ENCODE measurements around the gene AKR1C4. TPM values are rescaled to one million over a fixed set of nuclear protein-coding genes. Genes with fewer than 3 reads are reported as not detected.

Gene AKR1C4
- total RNA-seq (not detected in 2 replicates), polyA plus RNA-seq (not detected in 2 replicates)

DNA sequence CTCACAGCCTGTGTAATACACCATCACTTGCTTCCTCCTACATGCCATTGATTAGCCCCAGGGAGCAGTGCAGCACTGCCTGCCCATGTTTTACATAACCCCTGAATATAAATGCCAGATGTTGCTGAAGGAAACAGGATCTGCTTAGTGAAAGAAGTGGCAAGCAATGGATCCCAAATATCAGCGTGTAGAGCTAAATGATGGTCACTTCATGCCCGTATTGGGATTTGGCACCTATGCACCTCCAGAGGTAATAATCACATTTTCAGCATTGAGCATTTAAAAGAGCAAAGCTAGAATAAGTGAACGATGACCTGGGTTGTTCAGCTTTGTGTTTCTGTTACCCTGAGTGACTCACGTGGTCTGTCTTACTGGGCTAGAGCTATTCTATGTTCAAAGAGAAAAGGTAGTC lies at the start of gene AKR1C4:
TSS of gene AKR1C4 (plus strand) at position 136 of the 412 bp plus-strand sequence. CDS start at position 167, 31 bp downstream.
- no peak within 1 kb of the TSS for H3K27ac ChIP-seq
- H3K4me3 ChIP-seq, result no peak within 1 kb of the TSS
- TF ChIP-seq, protein P1, sequence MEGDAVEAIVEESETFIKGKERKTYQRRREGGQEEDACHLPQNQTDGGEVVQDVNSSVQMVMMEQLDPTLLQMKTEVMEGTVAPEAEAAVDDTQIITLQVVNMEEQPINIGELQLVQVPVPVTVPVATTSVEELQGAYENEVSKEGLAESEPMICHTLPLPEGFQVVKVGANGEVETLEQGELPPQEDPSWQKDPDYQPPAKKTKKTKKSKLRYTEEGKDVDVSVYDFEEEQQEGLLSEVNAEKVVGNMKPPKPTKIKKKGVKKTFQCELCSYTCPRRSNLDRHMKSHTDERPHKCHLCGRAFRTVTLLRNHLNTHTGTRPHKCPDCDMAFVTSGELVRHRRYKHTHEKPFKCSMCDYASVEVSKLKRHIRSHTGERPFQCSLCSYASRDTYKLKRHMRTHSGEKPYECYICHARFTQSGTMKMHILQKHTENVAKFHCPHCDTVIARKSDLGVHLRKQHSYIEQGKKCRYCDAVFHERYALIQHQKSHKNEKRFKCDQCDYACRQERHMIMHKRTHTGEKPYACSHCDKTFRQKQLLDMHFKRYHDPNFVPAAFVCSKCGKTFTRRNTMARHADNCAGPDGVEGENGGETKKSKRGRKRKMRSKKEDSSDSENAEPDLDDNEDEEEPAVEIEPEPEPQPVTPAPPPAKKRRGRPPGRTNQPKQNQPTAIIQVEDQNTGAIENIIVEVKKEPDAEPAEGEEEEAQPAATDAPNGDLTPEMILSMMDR (IDR thresholded peaks at IDR 0.05; ENCODE audit: low read depth, low read length), result no peak
- H3K36me3 ChIP-seq, result no peaks in the 10 kb centered on the region
- H3K27me3 ChIP-seq, result no peaks in the 10 kb centered on the region
- DNase-seq (ENCODE audit: low read depth in 1 of 2, low spot score in 1 of 2), result no peak
- H3K9me3 ChIP-seq (ENCODE audit: low read depth), result no peaks in the 10 kb centered on the region
- H3K4me1 ChIP-seq (ENCODE audit: low read depth), result no peaks in the 10 kb centered on the region

DNA sequence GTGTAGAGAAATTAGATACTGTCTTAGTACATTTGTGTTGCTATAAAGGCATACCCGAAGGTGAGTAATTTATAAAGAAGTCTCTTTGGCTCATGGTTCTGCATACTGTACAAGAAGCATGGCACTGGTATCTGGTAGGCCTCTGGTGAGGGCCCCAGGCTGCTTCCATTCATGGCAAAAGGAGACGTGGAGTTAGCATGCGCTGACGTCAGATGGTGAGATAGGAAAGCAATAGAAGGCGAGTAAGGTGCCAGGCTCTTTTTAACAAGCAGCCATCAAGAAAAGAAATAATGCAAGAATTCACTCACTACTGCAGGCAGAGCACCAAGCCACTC lies 49.8 kb upstream of the AKR1C4 start:
- no peaks in the 10 kb centered on the region for H3K27me3 ChIP-seq
- no peak for DNase-seq (ENCODE audit: low read depth in 1 of 2, low spot score in 1 of 2)
- H3K4me1 ChIP-seq (ENCODE audit: low read depth), result no peaks in the 10 kb centered on the region
- no peak overlapping the region for H3K27ac ChIP-seq
- no peaks in the 10 kb centered on the region for H3K36me3 ChIP-seq
- no peak overlapping the region for H3K4me3 ChIP-seq
- TF ChIP-seq, protein P1 (IDR thresholded peaks at IDR 0.05; ENCODE audit: low read depth, low read length), result no peak
- no peaks in the 10 kb centered on the region for H3K9me3 ChIP-seq (ENCODE audit: low read depth)

DNA sequence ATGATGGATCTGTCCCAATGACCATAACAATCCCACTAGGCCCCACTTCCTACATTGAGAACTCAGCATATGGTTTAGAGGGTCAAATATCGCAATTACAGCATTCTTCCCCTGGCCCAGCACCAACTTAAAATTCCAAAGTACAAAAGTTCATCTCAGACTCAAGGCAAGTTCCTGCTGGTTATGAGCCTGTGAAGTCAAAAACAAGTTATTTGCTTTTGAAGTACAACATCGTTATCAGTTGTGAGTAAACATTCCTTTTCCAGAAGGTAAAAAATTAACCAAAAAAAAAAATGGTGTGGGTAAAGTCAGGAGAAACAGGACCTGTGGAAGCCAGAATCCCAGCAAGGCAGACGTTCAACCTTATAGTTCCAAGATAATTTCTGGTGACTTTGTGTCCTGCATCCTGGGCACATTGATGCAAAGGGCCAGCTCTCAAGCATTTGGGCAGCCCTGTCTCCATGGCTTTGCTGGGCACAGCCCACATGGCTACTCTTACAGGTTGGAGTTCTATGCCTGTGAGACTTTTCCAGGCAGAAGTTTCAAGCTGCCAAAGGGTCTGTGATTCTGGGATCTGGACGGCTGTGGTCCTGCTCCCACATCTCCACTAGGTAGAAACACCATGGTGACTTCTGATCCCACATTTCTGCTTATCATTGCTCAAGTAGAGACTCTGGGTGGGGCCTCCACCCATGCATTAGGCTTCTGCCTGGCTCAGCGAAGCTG lies 49.2 kb upstream of the AKR1C4 start:
- H3K9me3 ChIP-seq (ENCODE audit: low read depth), result no peaks in the 10 kb centered on the region
- no peak for DNase-seq (ENCODE audit: low read depth in 1 of 2, low spot score in 1 of 2)
- H3K27me3 ChIP-seq, result no peaks in the 10 kb centered on the region
- H3K27ac ChIP-seq, result no peak overlapping the region
- TF ChIP-seq, protein P1 (IDR thresholded peaks at IDR 0.05; ENCODE audit: low read depth, low read length), result no peak
- H3K4me3 ChIP-seq, result no peak overlapping the region
- no peaks in the 10 kb centered on the region for H3K36me3 ChIP-seq
- H3K4me1 ChIP-seq (ENCODE audit: low read depth), result no peaks in the 10 kb centered on the region

DNA sequence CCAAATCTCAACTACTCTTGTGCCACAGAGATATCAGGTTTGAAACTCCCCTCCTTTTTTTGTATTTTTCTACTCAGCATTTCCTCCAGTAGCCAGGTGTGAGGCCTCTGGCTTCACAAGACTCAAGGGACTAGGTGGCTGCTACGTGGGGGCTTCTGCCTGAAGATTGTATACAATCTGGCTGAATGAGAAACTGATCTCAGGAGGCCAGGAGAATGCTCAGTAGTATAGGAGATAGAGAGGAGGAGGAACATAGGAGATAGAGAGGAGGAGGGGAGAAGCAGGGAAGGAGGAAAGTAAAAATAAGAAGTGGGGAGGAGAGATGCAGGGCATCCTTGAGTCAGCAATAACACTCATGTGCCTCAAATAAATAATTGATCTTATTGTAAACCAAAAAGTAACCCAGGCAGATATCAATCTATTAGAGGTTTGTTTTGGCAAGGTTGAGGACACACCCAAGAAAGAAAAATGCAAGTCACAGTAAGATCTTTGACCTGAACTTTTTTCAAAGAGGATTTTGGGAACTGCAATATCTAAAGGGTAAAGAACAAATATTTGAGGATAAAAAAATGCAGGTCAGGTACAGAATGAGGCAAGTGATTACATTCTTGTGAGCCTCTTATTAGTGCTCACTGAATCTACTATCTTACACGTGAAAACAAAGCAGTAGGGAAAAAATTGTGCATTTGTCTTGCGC lies 48.5 kb upstream of the AKR1C4 start:
- no peak overlapping the region for H3K27ac ChIP-seq
- no peak overlapping the region for H3K4me3 ChIP-seq
- DNase-seq (ENCODE audit: low read depth in 1 of 2, low spot score in 1 of 2), result no peak
- no peaks in the 10 kb centered on the region for H3K4me1 ChIP-seq (ENCODE audit: low read depth)
- no peaks in the 10 kb centered on the region for H3K9me3 ChIP-seq (ENCODE audit: low read depth)
- no peaks in the 10 kb centered on the region for H3K36me3 ChIP-seq
- TF ChIP-seq, protein P1 (IDR thresholded peaks at IDR 0.05; ENCODE audit: low read depth, low read length), result no peak
- no peaks in the 10 kb centered on the region for H3K27me3 ChIP-seq

DNA sequence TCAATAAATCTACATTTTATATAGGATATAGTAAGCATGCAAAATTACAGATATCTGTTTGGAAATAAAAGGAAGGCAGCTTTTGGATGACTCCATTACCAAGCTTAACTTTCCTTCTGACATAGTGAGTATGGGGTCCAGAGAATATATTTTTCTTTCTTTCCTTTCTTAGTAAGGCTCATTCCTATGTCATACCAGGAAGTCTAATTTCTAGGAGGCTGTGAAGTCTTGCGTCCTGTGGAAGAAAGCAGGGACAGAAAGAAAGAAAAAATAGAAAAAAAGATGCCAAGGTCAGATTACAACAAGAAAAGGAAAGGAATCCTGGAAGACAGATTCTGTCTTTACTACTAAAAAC lies 48.0 kb upstream of the AKR1C4 start:
- TF ChIP-seq, protein P1 (IDR thresholded peaks at IDR 0.05; ENCODE audit: low read depth, low read length), result no peak

More for the DNA sequence above, 48.0 kb upstream of the AKR1C4 start:
- Histone ChIP-seq H3K27ac (no peak overlapping the region), H3K36me3 (no peaks in the 10 kb centered on the region), H3K4me3 (no peak overlapping the region), H3K27me3 (no peaks in the 10 kb centered on the region), H3K4me1 (ENCODE audit: low read depth) (no peaks in the 10 kb centered on the region), H3K9me3 (ENCODE audit: low read depth) (no peaks in the 10 kb centered on the region)
- no peak for DNase-seq (ENCODE audit: low read depth in 1 of 2, low spot score in 1 of 2)
